Effector memory CD8-positive, alpha-beta T cell (primary cell): ENCODE measurements around the gene VAT1L.

Experiments used
- ATAC-seq: fragments of 150-1000 bp; cut with Tn5 transposase; replicated peaks from 2 replicates; pipeline ENCODE4 v1.10.0; 2021; ENCODE audit warnings: mild to moderate bottlenecking, moderate library complexity
- DNase-seq, 3 experiments: peaks; one replicate each; pipeline ENCODE4 v3.0.0; 2021
- H3K27ac Mint-ChIP-seq, 2 donors: one replicate each; pipeline ENCODE4 v1.8.0; 2022; ENCODE audit warnings: mild to moderate bottlenecking in 2 of 2, mixed read lengths in 2 of 2, moderate library complexity in 2 of 2
- H3K27me3 Mint-ChIP-seq, 2 donors: one replicate each; pipeline ENCODE4 v1.8.0; 2022; ENCODE audit warnings: mixed read lengths in 2 of 2
- H3K36me3 Mint-ChIP-seq: one replicate; pipeline ENCODE4 v1.8.0; 2022; ENCODE audit warnings: mild to moderate bottlenecking, moderate library complexity, mixed read lengths; ENCODE audit not compliant: insufficient read depth
- H3K4me1 Mint-ChIP-seq, 2 donors: one replicate each; pipeline ENCODE4 v1.8.0; 2022; ENCODE audit warnings: low read depth in 2 of 2, mixed read lengths in 2 of 2
- H3K4me3 Mint-ChIP-seq, 2 donors: one replicate each; pipeline ENCODE4 v1.8.0; 2022; ENCODE audit warnings: mild to moderate bottlenecking in 2 of 2, mixed read lengths in 2 of 2, moderate library complexity in 2 of 2
- H3K9me3 Mint-ChIP-seq, 2 donors: one replicate each; pipeline ENCODE4 v1.8.0; 2022; ENCODE audit warnings: mixed read lengths in 2 of 2

Gene VAT1L

GRCh38 chr16:77955127-77955526 is 166.8 kb downstream of the VAT1L start:
- no peak overlapping the region for H3K4me3 Mint-ChIP-seq
- DNase-seq: no peak
- no peaks in the 10 kb centered on the region for H3K4me1 Mint-ChIP-seq
- H3K9me3 Mint-ChIP-seq: no peaks in the 10 kb centered on the region
- H3K27me3 Mint-ChIP-seq: peaks cover 19 to 24% of the 10 kb centered on the region in 2 donors
- no peaks in the 10 kb centered on the region for H3K36me3 Mint-ChIP-seq
- no peak overlapping the region for H3K27ac Mint-ChIP-seq
- no peak for ATAC-seq

DNA sequence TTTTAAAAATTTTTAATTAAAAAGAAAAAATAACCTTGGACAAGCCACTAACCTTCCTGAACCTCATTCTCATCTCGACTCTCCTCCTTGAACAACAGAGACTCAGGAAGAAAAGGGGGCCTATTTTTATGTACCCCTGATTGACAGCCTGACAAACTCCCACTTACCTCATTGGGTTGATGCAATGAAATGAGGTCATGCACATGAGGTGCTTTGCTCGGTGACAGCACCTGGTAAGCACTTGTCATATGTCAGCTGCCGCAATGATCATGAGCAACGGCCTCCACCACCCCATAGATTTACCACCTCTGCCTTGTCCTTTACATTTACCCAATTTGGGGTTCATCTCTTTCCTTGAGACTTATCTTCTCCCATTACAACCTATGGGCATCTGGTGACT is 167.9 kb downstream of the VAT1L start:
- ATAC-seq (no peak), DNase-seq (no peak)
- no peak overlapping the region for H3K4me3 Mint-ChIP-seq
- no peaks in the 10 kb centered on the region for H3K4me1 Mint-ChIP-seq
- no peak overlapping the region for H3K27ac Mint-ChIP-seq
- H3K9me3 Mint-ChIP-seq: no peaks in the 10 kb centered on the region
- no peaks in the 10 kb centered on the region for H3K36me3 Mint-ChIP-seq
- peaks cover 20 to 25% of the 10 kb centered on the region in 2 donors for H3K27me3 Mint-ChIP-seq

- no peak for ATAC-seq
- Mint-ChIP-seq H3K9me3 (no peaks in the 10 kb centered on the region), H3K27me3 (peaks cover 48 to 56% of the 10 kb centered on the region in 2 donors)
Observed at GRCh38 chr16:77960766-77961165, 172.4 kb downstream of the VAT1L start.

GRCh38 chr16:77961814-77962213 is 173.4 kb downstream of the VAT1L start:
- H3K36me3 Mint-ChIP-seq: no peaks in the 10 kb centered on the region
- H3K4me3 Mint-ChIP-seq: no peak overlapping the region
- peaks cover 48 to 66% of the 10 kb centered on the region in 2 donors for H3K27me3 Mint-ChIP-seq
- DNase-seq (no peak), ATAC-seq (no peak)
- H3K4me1 Mint-ChIP-seq: peaks cover 0 to 6% of the 10 kb centered on the region in 2 donors
- no peak overlapping the region for H3K27ac Mint-ChIP-seq
- no peaks in the 10 kb centered on the region for H3K9me3 Mint-ChIP-seq

More at GRCh38 chr16:77960766-77961165, 172.4 kb downstream of the VAT1L start:
- peaks cover 0 to 6% of the 10 kb centered on the region in 2 donors for H3K4me1 Mint-ChIP-seq
- no peak overlapping the region for H3K27ac Mint-ChIP-seq
- no peak overlapping the region for H3K4me3 Mint-ChIP-seq
- DNase-seq: no peak
- H3K36me3 Mint-ChIP-seq: no peaks in the 10 kb centered on the region

DNA sequence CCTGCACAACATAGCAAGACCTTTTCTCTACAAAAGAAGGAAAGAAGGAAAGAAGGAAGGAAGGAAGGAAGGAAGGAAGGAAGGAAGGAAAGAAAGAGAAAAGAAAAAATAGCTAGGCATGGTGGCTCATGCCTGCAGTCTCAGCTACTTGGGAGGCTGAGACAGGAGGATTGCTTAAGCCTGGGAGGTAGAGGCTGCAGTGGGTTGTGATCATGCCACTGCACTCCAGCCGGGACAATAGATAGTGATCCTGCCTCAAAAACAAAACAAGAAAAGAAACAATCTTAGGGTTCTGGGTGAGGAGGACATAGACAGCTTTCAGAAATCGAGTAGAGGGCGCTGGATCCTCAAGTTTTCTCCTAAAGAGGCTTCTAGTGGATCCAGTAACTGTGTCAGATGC is 174.3 kb downstream of the VAT1L start:
- Mint-ChIP-seq H3K9me3 (no peaks in the 10 kb centered on the region), H3K36me3 (no peaks in the 10 kb centered on the region), H3K27ac (peak overlapping the region in 1 of 2 donors; percentile 91), H3K4me1 (peaks cover 0 to 6% of the 10 kb centered on the region in 2 donors), H3K27me3 (peaks cover 48 to 74% of the 10 kb centered on the region in 2 donors), H3K4me3 (peak overlapping the region in 1 of 2 donors; percentile 53)
- no peak for DNase-seq
- no peak for ATAC-seq

- ATAC-seq: no peak
- H3K27me3 Mint-ChIP-seq: peaks cover 42 to 75% of the 10 kb centered on the region in 2 donors
- H3K9me3 Mint-ChIP-seq: no peaks in the 10 kb centered on the region
- DNase-seq: no peak
- peak overlapping the region in 1 of 2 donors; percentile 91 for H3K27ac Mint-ChIP-seq
- peak overlapping the region in 1 of 2 donors; percentile 53 for H3K4me3 Mint-ChIP-seq
- no peaks in the 10 kb centered on the region for H3K36me3 Mint-ChIP-seq
- H3K4me1 Mint-ChIP-seq: peaks cover 0 to 6% of the 10 kb centered on the region in 2 donors
Observed at GRCh38 chr16:77963185-77964044, 175.1 kb downstream of the VAT1L start.

- no peak for DNase-seq
- H3K4me3 Mint-ChIP-seq: no peak overlapping the region
- H3K9me3 Mint-ChIP-seq: no peaks in the 10 kb centered on the region
- H3K36me3 Mint-ChIP-seq: no peaks in the 10 kb centered on the region
- no peak overlapping the region for H3K27ac Mint-ChIP-seq
- H3K27me3 Mint-ChIP-seq: peaks cover 35 to 63% of the 10 kb centered on the region in 2 donors
- H3K4me1 Mint-ChIP-seq: peaks cover 0 to 6% of the 10 kb centered on the region in 2 donors
- no peak for ATAC-seq
Observed at GRCh38 chr16:77965346-77965745, 177.0 kb downstream of the VAT1L start.

- Mint-ChIP-seq H3K4me1 (peaks cover 0 to 6% of the 10 kb centered on the region in 2 donors), H3K27me3 (peaks cover 30 to 56% of the 10 kb centered on the region in 2 donors), H3K4me3 (no peak overlapping the region), H3K27ac (no peak overlapping the region), H3K36me3 (no peaks in the 10 kb centered on the region), H3K9me3 (no peaks in the 10 kb centered on the region)
- DNase-seq: no peak
- ATAC-seq: no peak
Observed at GRCh38 chr16:77967054-77967904, 178.9 kb downstream of the VAT1L start.

DNA sequence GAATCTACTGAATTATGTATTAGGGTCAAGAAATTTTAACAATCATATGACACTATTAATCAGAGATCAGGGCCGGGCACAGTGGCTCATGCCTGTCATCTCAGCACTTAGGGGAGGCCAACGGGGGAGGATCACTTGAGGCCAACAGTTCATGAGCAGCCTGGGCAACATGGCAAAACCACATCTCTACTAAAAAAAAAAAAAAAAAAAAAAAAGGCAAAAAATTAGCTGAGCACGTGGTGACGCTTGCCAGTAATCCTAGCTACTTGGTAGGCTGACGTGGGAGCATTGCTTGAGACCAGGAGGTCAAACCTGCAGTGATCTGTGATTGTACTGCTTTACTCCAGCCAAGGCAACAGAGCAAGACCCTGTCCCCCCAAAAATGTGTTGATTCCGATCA is 181.5 kb downstream of the VAT1L start:
- Mint-ChIP-seq H3K9me3 (no peaks in the 10 kb centered on the region), H3K4me1 (no peaks in the 10 kb centered on the region), H3K36me3 (no peaks in the 10 kb centered on the region), H3K4me3 (no peak overlapping the region), H3K27me3 (peaks cover 17 to 55% of the 10 kb centered on the region in 2 donors), H3K27ac (no peak overlapping the region)
- no peak for DNase-seq
- ATAC-seq: no peak

DNA sequence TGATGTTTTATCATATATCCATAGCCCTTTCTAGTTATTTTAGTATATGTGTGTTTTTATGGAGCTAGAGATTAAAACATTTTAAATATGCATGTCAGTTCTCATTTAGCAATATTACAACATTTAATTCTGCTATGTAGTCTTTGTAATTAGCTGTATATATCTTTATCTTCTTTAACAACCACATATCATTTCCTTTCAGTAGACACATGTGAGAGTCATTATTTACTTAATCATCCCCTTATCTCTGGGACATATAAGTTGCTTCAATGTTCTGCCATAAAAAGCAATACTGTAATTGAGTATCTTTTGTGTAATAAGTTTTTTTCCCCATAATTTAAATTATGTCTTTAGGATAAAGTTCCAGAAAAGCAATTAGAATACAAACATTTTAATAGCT is 182.0 kb downstream of the VAT1L start:
- Mint-ChIP-seq H3K4me1 (no peaks in the 10 kb centered on the region), H3K4me3 (no peak overlapping the region), H3K9me3 (no peaks in the 10 kb centered on the region), H3K27me3 (peaks cover 18 to 55% of the 10 kb centered on the region in 2 donors), H3K27ac (no peak overlapping the region), H3K36me3 (no peaks in the 10 kb centered on the region)
- ATAC-seq: no peak
- DNase-seq: no peak

- peak; percentile 51 to 73 (median 62) for DNase-seq
Observed at GRCh38 chr16:77971306-77972061, 183.1 kb downstream of the VAT1L start.

DNA sequence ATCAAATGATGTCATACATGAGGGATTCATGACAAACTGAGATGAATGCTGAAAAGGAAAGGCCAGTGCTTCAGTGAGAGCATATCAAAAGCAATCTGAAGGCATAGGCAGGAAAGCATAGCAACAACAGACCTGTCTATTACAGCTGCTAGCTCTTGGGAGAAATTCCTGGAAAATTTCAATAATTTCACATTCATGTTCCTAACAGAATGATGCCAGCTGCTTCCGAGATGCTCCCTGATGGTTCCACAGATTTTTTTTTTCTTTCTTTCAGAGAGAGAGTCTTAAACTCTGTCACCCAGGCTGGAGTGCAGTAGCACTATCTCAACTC is 183.7 kb downstream of the VAT1L start:
- Mint-ChIP-seq H3K27ac (no peak overlapping the region), H3K9me3 (no peaks in the 10 kb centered on the region), H3K27me3 (peaks cover 19 to 54% of the 10 kb centered on the region in 2 donors), H3K36me3 (no peaks in the 10 kb centered on the region), H3K4me3 (no peak overlapping the region), H3K4me1 (no peaks in the 10 kb centered on the region)
- DNase-seq (no peak), ATAC-seq (no peak)

More at GRCh38 chr16:77971306-77972061, 183.1 kb downstream of the VAT1L start:
- ATAC-seq: peak; percentile 68
- H3K9me3 Mint-ChIP-seq: no peaks in the 10 kb centered on the region
- no peak overlapping the region for H3K27ac Mint-ChIP-seq
- H3K27me3 Mint-ChIP-seq: peaks cover 19 to 52% of the 10 kb centered on the region in 2 donors
- no peaks in the 10 kb centered on the region for H3K36me3 Mint-ChIP-seq
- H3K4me3 Mint-ChIP-seq: no peak overlapping the region
- no peaks in the 10 kb centered on the region for H3K4me1 Mint-ChIP-seq

DNA sequence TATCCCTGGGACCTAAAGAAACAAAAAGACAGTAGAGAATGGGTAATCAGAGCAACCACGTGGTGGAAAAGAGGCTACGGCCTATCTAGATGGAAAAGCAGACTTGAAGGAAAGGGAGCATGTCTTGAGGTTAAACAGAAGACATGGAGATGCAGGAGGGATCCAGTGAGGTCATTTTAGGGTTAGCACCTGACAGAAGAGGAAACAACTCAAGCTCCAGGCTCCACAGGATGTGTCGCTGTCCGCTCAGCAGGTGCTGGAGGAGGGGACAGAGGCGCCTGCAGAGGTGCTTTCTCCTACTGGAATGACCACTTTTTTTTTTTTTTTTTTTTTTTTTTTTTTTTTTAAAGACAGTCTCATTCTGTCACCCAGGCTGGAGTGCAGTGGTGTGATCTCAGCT is 186.5 kb downstream of the VAT1L start:
- peaks cover 24 to 61% of the 10 kb centered on the region in 2 donors for H3K27me3 Mint-ChIP-seq

More for the DNA sequence above, 186.5 kb downstream of the VAT1L start:
- Mint-ChIP-seq H3K27ac (no peak overlapping the region), H3K4me1 (no peaks in the 10 kb centered on the region), H3K36me3 (no peaks in the 10 kb centered on the region), H3K9me3 (no peaks in the 10 kb centered on the region), H3K4me3 (no peak overlapping the region)
- ATAC-seq (no peak), DNase-seq (no peak)
